ENCODE results near the gene HYCC2.

The HYCC2 gene

GRCh38 chr2:201110615-201111014 is 39.1 kb upstream of the HYCC2 start:
- no peaks in the 10 kb centered on the region for H3K79me1 ChIP-seq (ENCODE audit: low read length)
- H3K56ac ChIP-seq (ENCODE audit: low read length): no peak overlapping the region
- no peaks in the 10 kb centered on the region for H3K27me3 ChIP-seq (ENCODE audit: insufficient read depth, low read length, poor library complexity)
- H4K8ac ChIP-seq (ENCODE audit: low read depth, low read length): no peak overlapping the region
- no peak overlapping the region for H2BK15ac ChIP-seq (replicated peaks; ENCODE audit: low read depth)
- no peak overlapping the region for H2BK5ac ChIP-seq (ENCODE audit: low read length)
- no peak overlapping the region for H2BK120ac ChIP-seq (ENCODE audit: low read depth, low read length)
- H3K9ac ChIP-seq (ENCODE audit: low read length): no peak overlapping the region
- H3K4me1 ChIP-seq (ENCODE audit: control insufficient read depth, low read depth, low read length): no peaks in the 10 kb centered on the region
- H3K4ac ChIP-seq (ENCODE audit: low read depth, low read length): peak overlapping the region; percentile 55
- H3K23ac ChIP-seq (ENCODE audit: low read length): no peak overlapping the region
- no peak overlapping the region for H3K18ac ChIP-seq (ENCODE audit: low read length)
- H3K4me2 ChIP-seq (ENCODE audit: low read length): no peak overlapping the region
- H3K27ac ChIP-seq (ENCODE audit: low read depth, low read length): no peak overlapping the region
- H2AK5ac ChIP-seq (ENCODE audit: low read length): no peak overlapping the region
- no peak for DNase-seq
- H3K79me2 ChIP-seq (ENCODE audit: control insufficient read depth, insufficient read depth, low read length): no peaks in the 10 kb centered on the region
- no peak overlapping the region for H3K4me3 ChIP-seq (ENCODE audit: low read length)
- no peak overlapping the region for H4K5ac ChIP-seq (ENCODE audit: low read length)
- no peaks in the 10 kb centered on the region for H3K36me3 ChIP-seq (ENCODE audit: control insufficient read depth, insufficient read depth, low read length)

- H3K9ac ChIP-seq (ENCODE audit: low read length): no peak overlapping the region
- no peak overlapping the region for H3K18ac ChIP-seq (ENCODE audit: low read length)
- no CpG with 5 or more reads among the region's 4 CpGs for WGBS (ENCODE audit: extremely low coverage, insufficient coverage, low lambda C conversion rate)
- H4K5ac ChIP-seq (ENCODE audit: low read length): no peak overlapping the region
- H4K8ac ChIP-seq (ENCODE audit: low read depth, low read length): no peak overlapping the region
- no peak overlapping the region for H3K56ac ChIP-seq (ENCODE audit: low read length)
- no peak overlapping the region for H3K4ac ChIP-seq (ENCODE audit: low read depth, low read length)
- H3K4me1 ChIP-seq (ENCODE audit: control insufficient read depth, low read depth, low read length): no peaks in the 10 kb centered on the region
- H2BK5ac ChIP-seq (ENCODE audit: low read length): no peak overlapping the region
- no peak overlapping the region for H3K4me3 ChIP-seq (ENCODE audit: low read length)
- no peak overlapping the region for H2AK5ac ChIP-seq (ENCODE audit: low read length)
- no peaks in the 10 kb centered on the region for H3K79me2 ChIP-seq (ENCODE audit: control insufficient read depth, insufficient read depth, low read length)
- no peak overlapping the region for H3K27ac ChIP-seq (ENCODE audit: low read depth, low read length)
- no peak for DNase-seq
- H2BK120ac ChIP-seq (ENCODE audit: low read depth, low read length): no peak overlapping the region
- H3K79me1 ChIP-seq (ENCODE audit: low read length): no peaks in the 10 kb centered on the region
- no peaks in the 10 kb centered on the region for H3K27me3 ChIP-seq (ENCODE audit: insufficient read depth, low read length, poor library complexity)
- H2BK15ac ChIP-seq (replicated peaks; ENCODE audit: low read depth): no peak overlapping the region
- H3K4me2 ChIP-seq (ENCODE audit: low read length): no peak overlapping the region
- no peaks in the 10 kb centered on the region for H3K36me3 ChIP-seq (ENCODE audit: control insufficient read depth, insufficient read depth, low read length)
- H3K23ac ChIP-seq (ENCODE audit: low read length): no peak overlapping the region
Observed at GRCh38 chr2:201109186-201109585, 37.7 kb upstream of the HYCC2 start.

DNA sequence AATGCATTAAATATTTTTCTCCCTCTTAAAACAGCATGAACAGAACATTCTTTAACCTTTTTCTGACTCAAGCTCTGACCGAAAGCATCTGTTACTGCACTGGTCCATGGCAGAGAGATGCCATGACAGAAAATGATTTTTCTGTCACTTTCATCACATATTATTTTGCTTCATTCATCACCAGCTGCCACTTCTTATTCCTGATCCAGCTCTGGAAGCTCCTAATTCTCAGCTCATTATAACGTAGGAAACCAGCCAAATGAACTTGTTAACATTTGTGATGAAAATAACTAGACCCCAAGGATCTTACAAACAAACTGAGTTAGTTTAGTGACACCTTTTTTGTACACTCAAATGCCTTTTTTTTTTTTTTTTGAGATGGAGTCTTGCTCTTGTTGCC is 36.9 kb upstream of the HYCC2 start:
- H3K79me2 ChIP-seq (ENCODE audit: control insufficient read depth, insufficient read depth, low read length): no peaks in the 10 kb centered on the region

DNA sequence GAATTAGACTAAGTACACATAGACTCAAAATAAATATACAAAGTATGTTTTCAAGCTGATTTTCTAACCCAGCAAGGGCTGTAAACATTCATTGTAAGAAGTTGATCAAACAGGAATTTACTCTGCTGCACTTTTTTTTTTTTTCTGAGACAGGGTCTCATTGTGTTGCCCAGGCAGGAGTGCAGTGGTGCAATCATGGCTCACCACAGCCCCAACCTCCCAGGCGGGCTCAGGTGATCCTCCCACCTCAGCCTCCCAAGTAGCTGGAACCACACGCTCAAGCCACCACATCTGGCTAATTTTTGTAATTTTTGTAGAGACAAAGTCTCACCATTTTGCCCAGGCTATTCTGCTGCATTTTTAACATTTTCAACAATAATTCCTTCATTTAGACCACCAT is 36.2 kb upstream of the HYCC2 start:
- no peak overlapping the region for H3K23ac ChIP-seq (ENCODE audit: low read length)
- H2BK5ac ChIP-seq (ENCODE audit: low read length): no peak overlapping the region
- no peak overlapping the region for H4K5ac ChIP-seq (ENCODE audit: low read length)
- H2BK120ac ChIP-seq (ENCODE audit: low read depth, low read length): no peak overlapping the region
- no peak overlapping the region for H3K18ac ChIP-seq (ENCODE audit: low read length)
- H2AK5ac ChIP-seq (ENCODE audit: low read length): no peak overlapping the region
- no peak overlapping the region for H3K56ac ChIP-seq (ENCODE audit: low read length)
- H3K79me2 ChIP-seq (ENCODE audit: control insufficient read depth, insufficient read depth, low read length): no peaks in the 10 kb centered on the region
- H3K4me2 ChIP-seq (ENCODE audit: low read length): no peak overlapping the region
- no peak overlapping the region for H3K4me3 ChIP-seq (ENCODE audit: low read length)
- no peak overlapping the region for H2BK15ac ChIP-seq (replicated peaks; ENCODE audit: low read depth)
- H3K27ac ChIP-seq (ENCODE audit: low read depth, low read length): no peak overlapping the region
- no peak overlapping the region for H4K8ac ChIP-seq (ENCODE audit: low read depth, low read length)
- no peaks in the 10 kb centered on the region for H3K27me3 ChIP-seq (ENCODE audit: insufficient read depth, low read length, poor library complexity)
- no peak overlapping the region for H3K9ac ChIP-seq (ENCODE audit: low read length)
- no peaks in the 10 kb centered on the region for H3K79me1 ChIP-seq (ENCODE audit: low read length)
- no peak for DNase-seq
- H3K36me3 ChIP-seq (ENCODE audit: control insufficient read depth, insufficient read depth, low read length): no peaks in the 10 kb centered on the region
- no peak overlapping the region for H3K4ac ChIP-seq (ENCODE audit: low read depth, low read length)
- WGBS (ENCODE audit: extremely low coverage, insufficient coverage, low lambda C conversion rate): no CpG with 5 or more reads among the region's 2 CpGs
- H3K4me1 ChIP-seq (ENCODE audit: control insufficient read depth, low read depth, low read length): no peaks in the 10 kb centered on the region

More for the DNA sequence above, 36.9 kb upstream of the HYCC2 start:
- DNase-seq: no peak
- no peak overlapping the region for H3K23ac ChIP-seq (ENCODE audit: low read length)
- H3K4me2 ChIP-seq (ENCODE audit: low read length): no peak overlapping the region
- H3K18ac ChIP-seq (ENCODE audit: low read length): peak overlapping the region; percentile 28
- no peaks in the 10 kb centered on the region for H3K36me3 ChIP-seq (ENCODE audit: control insufficient read depth, insufficient read depth, low read length)
- no peak overlapping the region for H2BK120ac ChIP-seq (ENCODE audit: low read depth, low read length)
- H3K27me3 ChIP-seq (ENCODE audit: insufficient read depth, low read length, poor library complexity): no peaks in the 10 kb centered on the region
- H3K4me3 ChIP-seq (ENCODE audit: low read length): no peak overlapping the region
- H2AK5ac ChIP-seq (ENCODE audit: low read length): no peak overlapping the region
- no peak overlapping the region for H3K4ac ChIP-seq (ENCODE audit: low read depth, low read length)
- WGBS (ENCODE audit: extremely low coverage, insufficient coverage, low lambda C conversion rate): no CpG with 5 or more reads among the region's 2 CpGs
- H3K9ac ChIP-seq (ENCODE audit: low read length): no peak overlapping the region
- no peak overlapping the region for H2BK15ac ChIP-seq (replicated peaks; ENCODE audit: low read depth)
- H4K8ac ChIP-seq (ENCODE audit: low read depth, low read length): no peak overlapping the region
- no peaks in the 10 kb centered on the region for H3K79me1 ChIP-seq (ENCODE audit: low read length)
- H4K5ac ChIP-seq (ENCODE audit: low read length): no peak overlapping the region
- H3K56ac ChIP-seq (ENCODE audit: low read length): no peak overlapping the region
- no peak overlapping the region for H3K27ac ChIP-seq (ENCODE audit: low read depth, low read length)
- no peaks in the 10 kb centered on the region for H3K4me1 ChIP-seq (ENCODE audit: control insufficient read depth, low read depth, low read length)
- no peak overlapping the region for H2BK5ac ChIP-seq (ENCODE audit: low read length)

GRCh38 chr2:201105759-201106158 is 34.3 kb upstream of the HYCC2 start:
- Histone ChIP-seq H4K5ac (ENCODE audit: low read length) (no peak overlapping the region), H2BK120ac (ENCODE audit: low read depth, low read length) (no peak overlapping the region), H3K4ac (ENCODE audit: low read depth, low read length) (no peak overlapping the region), H3K4me2 (ENCODE audit: low read length) (no peak overlapping the region), H3K56ac (ENCODE audit: low read length) (no peak overlapping the region), H3K9ac (ENCODE audit: low read length) (no peak overlapping the region), H3K27me3 (ENCODE audit: insufficient read depth, low read length, poor library complexity) (no peaks in the 10 kb centered on the region), H3K27ac (ENCODE audit: low read depth, low read length) (no peak overlapping the region), H3K23ac (ENCODE audit: low read length) (no peak overlapping the region), H3K4me1 (ENCODE audit: control insufficient read depth, low read depth, low read length) (no peaks in the 10 kb centered on the region), H2BK5ac (ENCODE audit: low read length) (no peak overlapping the region), H3K79me2 (ENCODE audit: control insufficient read depth, insufficient read depth, low read length) (no peaks in the 10 kb centered on the region), H3K36me3 (ENCODE audit: control insufficient read depth, insufficient read depth, low read length) (no peaks in the 10 kb centered on the region), H4K8ac (ENCODE audit: low read depth, low read length) (no peak overlapping the region), H3K18ac (ENCODE audit: low read length) (no peak overlapping the region), H3K4me3 (ENCODE audit: low read length) (no peak overlapping the region), H3K79me1 (ENCODE audit: low read length) (no peaks in the 10 kb centered on the region), H2BK15ac (replicated peaks; ENCODE audit: low read depth) (no peak overlapping the region), H2AK5ac (ENCODE audit: low read length) (no peak overlapping the region)
- DNase-seq: no peak
- WGBS (ENCODE audit: extremely low coverage, insufficient coverage, low lambda C conversion rate): no CpG with 5 or more reads among the region's 1 CpG

DNA sequence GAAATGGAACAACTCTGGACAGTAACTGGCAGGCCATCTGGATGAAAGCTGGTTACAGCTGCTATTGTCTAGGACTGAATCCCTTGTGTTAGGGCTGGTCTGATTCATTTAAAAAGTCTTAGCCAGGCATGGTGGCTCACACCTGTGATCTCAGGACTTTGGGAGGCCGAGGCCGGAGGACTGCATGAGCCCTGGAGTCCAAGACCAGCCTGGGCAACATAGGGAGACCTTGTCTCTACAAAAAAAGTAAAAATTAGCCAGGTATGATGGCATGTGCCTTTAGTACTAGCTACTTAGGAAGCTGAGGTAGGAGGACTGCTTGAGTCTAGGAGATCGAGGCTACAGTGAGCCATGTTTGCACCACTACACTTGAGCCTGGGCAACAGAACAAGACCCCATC is 29.0 kb upstream of the HYCC2 start:
- Histone ChIP-seq H3K9ac (ENCODE audit: low read length) (no peak overlapping the region), H3K4me3 (ENCODE audit: low read length) (no peak overlapping the region), H3K4me1 (ENCODE audit: control insufficient read depth, low read depth, low read length) (no peaks in the 10 kb centered on the region), H2AK5ac (ENCODE audit: low read length) (no peak overlapping the region), H3K23ac (ENCODE audit: low read length) (no peak overlapping the region), H2BK120ac (ENCODE audit: low read depth, low read length) (no peak overlapping the region), H3K18ac (ENCODE audit: low read length) (no peak overlapping the region), H4K8ac (ENCODE audit: low read depth, low read length) (no peak overlapping the region), H3K27ac (ENCODE audit: low read depth, low read length) (no peak overlapping the region), H3K79me2 (ENCODE audit: control insufficient read depth, insufficient read depth, low read length) (no peaks in the 10 kb centered on the region), H3K4ac (ENCODE audit: low read depth, low read length) (no peak overlapping the region), H3K79me1 (ENCODE audit: low read length) (no peaks in the 10 kb centered on the region), H4K5ac (ENCODE audit: low read length) (no peak overlapping the region), H3K4me2 (ENCODE audit: low read length) (no peak overlapping the region), H3K27me3 (ENCODE audit: insufficient read depth, low read length, poor library complexity) (no peaks in the 10 kb centered on the region), H3K56ac (ENCODE audit: low read length) (no peak overlapping the region), H2BK15ac (replicated peaks; ENCODE audit: low read depth) (no peak overlapping the region), H2BK5ac (ENCODE audit: low read length) (no peak overlapping the region), H3K36me3 (ENCODE audit: control insufficient read depth, insufficient read depth, low read length) (no peaks in the 10 kb centered on the region)
- WGBS (ENCODE audit: extremely low coverage, insufficient coverage, low lambda C conversion rate): no CpG with 5 or more reads among the region's 3 CpGs
- no peak for DNase-seq
